ENCODE measurements around the gene AVL9. TPM values are rescaled to one million over a fixed set of nuclear protein-coding genes. Genes with fewer than 3 reads are reported as not detected.
"Not testable (repeated sequence)": the region's sequence is repeated elsewhere in the genome, so short reads cannot be mapped to it uniquely, and the experiment has no call there.

AVL9 gene
- polyA plus RNA-seq, 1 experiment, result 17.4 TPM

- no peak for TF ChIP-seq CTCF (IDR thresholded peaks at IDR 0.05; ENCODE audit: low read depth, low read length)
- Histone ChIP-seq H3K4me3 (ENCODE audit: low read depth, low read length) (no peak overlapping the region), H3K27ac (ENCODE audit: low read depth, low read length) (no peak overlapping the region), H3K27me3 (ENCODE audit: control insufficient read depth, insufficient read depth, low read length) (no peaks in the 10 kb centered on the region), H3K9me3 (ENCODE audit: control insufficient read depth, insufficient read depth, low read length) (no peaks in the 10 kb centered on the region)
- no peak for DNase-seq (ENCODE audit: low read depth, low spot score)
- ChIA-PET CTCF (no interaction called here), POLR2A (no interaction called here)
Observed at GRCh38 chr7:32609463-32609862, 114.2 kb downstream of the AVL9 start.

GRCh38 chr7:32611201-32612099 is 116.2 kb downstream of the AVL9 start:
- ChIA-PET POLR2A (no interaction called here), CTCF (interaction anchor here (0.5 kb wide), 1 partner anchor 19 kb away, joined by 6 read pairs; no protein-coding TSS in a partner anchor)
- H3K9me3 ChIP-seq (ENCODE audit: control insufficient read depth, insufficient read depth, low read length), result no peaks in the 10 kb centered on the region
- TF ChIP-seq CTCF (IDR thresholded peaks at IDR 0.05; ENCODE audit: low read depth, low read length), result no peak
- DNase-seq (ENCODE audit: low read depth, low spot score), result no peak
- H3K27me3 ChIP-seq (ENCODE audit: control insufficient read depth, insufficient read depth, low read length), result no peaks in the 10 kb centered on the region
- H3K27ac ChIP-seq (ENCODE audit: low read depth, low read length), result no peak overlapping the region
- H3K4me3 ChIP-seq (ENCODE audit: low read depth, low read length), result no peak overlapping the region

GRCh38 chr7:32616625-32617024 is 121.3 kb downstream of the AVL9 start:
- Histone ChIP-seq H3K27ac (ENCODE audit: low read depth, low read length) (no peak overlapping the region), H3K9me3 (ENCODE audit: control insufficient read depth, insufficient read depth, low read length) (no peaks in the 10 kb centered on the region), H3K27me3 (ENCODE audit: control insufficient read depth, insufficient read depth, low read length) (no peaks in the 10 kb centered on the region), H3K4me3 (ENCODE audit: low read depth, low read length) (no peak overlapping the region)
- no peak for DNase-seq (ENCODE audit: low read depth, low spot score)
- ChIA-PET CTCF (no interaction called here), POLR2A (no interaction called here)
- no peak for TF ChIP-seq CTCF (IDR thresholded peaks at IDR 0.05; ENCODE audit: low read depth, low read length)

- no peaks in the 10 kb centered on the region for H3K9me3 ChIP-seq (ENCODE audit: control insufficient read depth, insufficient read depth, low read length)
- ChIA-PET POLR2A (no interaction called here), CTCF (no interaction called here)
- no peak for DNase-seq (ENCODE audit: low read depth, low spot score)
- no peak for TF ChIP-seq CTCF (IDR thresholded peaks at IDR 0.05; ENCODE audit: low read depth, low read length)
- H3K27ac ChIP-seq (ENCODE audit: low read depth, low read length), result no peak overlapping the region
- no peak overlapping the region for H3K4me3 ChIP-seq (ENCODE audit: low read depth, low read length)
- H3K27me3 ChIP-seq (ENCODE audit: control insufficient read depth, insufficient read depth, low read length), result no peaks in the 10 kb centered on the region
Observed at GRCh38 chr7:32618470-32618869, 123.2 kb downstream of the AVL9 start.

- no peaks in the 10 kb centered on the region for H3K27me3 ChIP-seq (ENCODE audit: control insufficient read depth, insufficient read depth, low read length)
- no peaks in the 10 kb centered on the region for H3K9me3 ChIP-seq (ENCODE audit: control insufficient read depth, insufficient read depth, low read length)
- H3K4me3 ChIP-seq (ENCODE audit: low read depth, low read length), result no peak overlapping the region
- POLR2A ChIA-PET, result no interaction called here
- TF ChIP-seq CTCF (IDR thresholded peaks at IDR 0.05; ENCODE audit: low read depth, low read length), result no peak
- no peak overlapping the region for H3K27ac ChIP-seq (ENCODE audit: low read depth, low read length)
- CTCF ChIA-PET, result no interaction called here
- no peak for DNase-seq (ENCODE audit: low read depth, low spot score)
Observed at GRCh38 chr7:32618987-32619386, 123.7 kb downstream of the AVL9 start.

- H3K9me3 ChIP-seq (ENCODE audit: control insufficient read depth, insufficient read depth, low read length); H3K27me3 ChIP-seq (ENCODE audit: control insufficient read depth, insufficient read depth, low read length); POLR2A ChIA-PET; H3K4me3 ChIP-seq (ENCODE audit: low read depth, low read length); H3K27ac ChIP-seq (ENCODE audit: low read depth, low read length); DNase-seq (ENCODE audit: low read depth, low spot score); CTCF ChIA-PET: not testable (repeated sequence)
Observed at GRCh38 chr7:32619416-32619815, 124.1 kb downstream of the AVL9 start.
